Neural progenitor cell (in vitro differentiated cells): ENCODE results near the gene ZSWIM4.

Experiments used
- CTCF ChIP-seq: fragments of 200-600 bp; sonication (generic); IDR thresholded peaks from 2 replicates; pipeline ENCODE4 v1.5.1; 2017; ENCODE audit warnings: antibody characterized with exemption, mild to moderate bottlenecking
- EZH2 ChIP-seq: fragments of 200-600 bp; sonication (generic); IDR thresholded peaks from 2 replicates; pipeline ENCODE4 v1.6.1; 2017; ENCODE audit warnings: antibody characterized with exemption, mild to moderate bottlenecking, moderate library complexity

GRCh38 chr19:13764821-13765394 is 30.3 kb upstream of the ZSWIM4 start:
- no peak for TF ChIP-seq EZH2
- no peak for TF ChIP-seq CTCF
